Natural killer cell (primary cell): ENCODE data around the gene PET100. TPM values are rescaled to one million over a fixed set of nuclear protein-coding genes. Genes with fewer than 3 reads are reported as not detected.
"Not testable (repeated sequence)": the region's sequence is repeated elsewhere in the genome, so short reads cannot be mapped to it uniquely, and the experiment has no call there.

Source experiments
- ATAC-seq, 3 donors: fragments of 150-1000 bp in 2 of 3; fragments of 200-7000 bp in 1 of 3; cut with Tn5 transposase; 1 replicate in 1 of 3; 2 replicates in 2 of 3; pipeline ENCODE4 v1.10.0; 2021; ENCODE audit warnings: mild to moderate bottlenecking in 2 of 3, moderate library complexity in 2 of 3
- DNase-seq, 2 donors: peaks; one replicate each; pipeline versions ENCODE4 v3.0.0 to v3.0.0-alpha.2; 2013 to 2021; ENCODE audit warnings: mixed read lengths in 1 of 2
- H3K27ac ChIP-seq: one replicate; pipeline ENCODE4 v1.5.1; 2013; ENCODE audit warnings: mild to moderate bottlenecking, low read length
- H3K27me3 ChIP-seq: one replicate; pipeline ENCODE4 v1.6.1; 2013; ENCODE audit warnings: low read length; ENCODE audit not compliant: control insufficient read depth, insufficient read depth
- H3K36me3 ChIP-seq: one replicate; pipeline ENCODE4 v1.6.1; 2013; ENCODE audit warnings: low read length; ENCODE audit not compliant: control insufficient read depth, insufficient read depth
- H3K4me1 ChIP-seq: one replicate; pipeline ENCODE4 v1.6.1; 2013; ENCODE audit warnings: low read length; ENCODE audit not compliant: control insufficient read depth, insufficient read depth
- H3K4me3 ChIP-seq: one replicate; pipeline ENCODE4 v1.5.1; 2013; ENCODE audit warnings: low read length
- H3K9me3 ChIP-seq: one replicate; pipeline ENCODE4 v1.6.1; 2013; ENCODE audit warnings: low read length; ENCODE audit not compliant: control insufficient read depth, insufficient read depth
- H3K27ac Mint-ChIP-seq, 2 donors: one replicate each; pipeline ENCODE4 v1.8.0; 2022; ENCODE audit warnings: mild to moderate bottlenecking in 2 of 2, mixed read lengths in 2 of 2, moderate library complexity in 1 of 2
- H3K27me3 Mint-ChIP-seq, 2 donors: one replicate each; pipeline ENCODE4 v1.8.0; 2022; ENCODE audit warnings: low read depth in 2 of 2, mixed read lengths in 2 of 2
- H3K36me3 Mint-ChIP-seq: one replicate; pipeline ENCODE4 v1.8.0; 2022; ENCODE audit warnings: mixed read lengths
- H3K4me1 Mint-ChIP-seq, 2 donors: one replicate each; pipeline ENCODE4 v1.8.0; 2022; ENCODE audit warnings: mixed read lengths in 2 of 2
- H3K4me3 Mint-ChIP-seq: one replicate; pipeline ENCODE4 v1.8.0; 2022; ENCODE audit warnings: mild to moderate bottlenecking, moderate library complexity, mixed read lengths
- H3K9me3 Mint-ChIP-seq, 2 donors: one replicate each; pipeline ENCODE4 v1.8.0; 2022; ENCODE audit warnings: mixed read lengths in 2 of 2
- CTCF ChIP-seq: fragments of 200-600 bp; IDR thresholded peaks from one replicate; pipeline ENCODE4 v1.8.0; 2022; ENCODE audit warnings: antibody characterized with exemption
- WGBS: methylation state at CpG from one replicate; pipeline ENCODE4 v1.1.7; 2013; ENCODE audit warnings: missing lambda C conversion rate; ENCODE audit not compliant: insufficient coverage; 5-methylcytosine and 5-hydroxymethylcytosine counted together
- intact Hi-C: fragments of 100-400 bp; cut with micrococcal nuclease; formaldehyde crosslinking; loops from one replicate; pipeline ENCODE4 v1.14.2; 2022
- total RNA-seq, 4 donors: library from RNA; stranded (reverse); fragments of 120-200 nt in 1 of 4; gene quantifications; one replicate each; pipeline versions ENCODE4 v1.2.3 to v1.2.4, GENCODE V29; 2013 to 2022

The PET100 gene
- total RNA-seq, 3 donors from 2014 or later (not counting 1 experiment from before 2014, with no cell fraction given), result 92.0 to 139 (median 106) TPM

DNA sequence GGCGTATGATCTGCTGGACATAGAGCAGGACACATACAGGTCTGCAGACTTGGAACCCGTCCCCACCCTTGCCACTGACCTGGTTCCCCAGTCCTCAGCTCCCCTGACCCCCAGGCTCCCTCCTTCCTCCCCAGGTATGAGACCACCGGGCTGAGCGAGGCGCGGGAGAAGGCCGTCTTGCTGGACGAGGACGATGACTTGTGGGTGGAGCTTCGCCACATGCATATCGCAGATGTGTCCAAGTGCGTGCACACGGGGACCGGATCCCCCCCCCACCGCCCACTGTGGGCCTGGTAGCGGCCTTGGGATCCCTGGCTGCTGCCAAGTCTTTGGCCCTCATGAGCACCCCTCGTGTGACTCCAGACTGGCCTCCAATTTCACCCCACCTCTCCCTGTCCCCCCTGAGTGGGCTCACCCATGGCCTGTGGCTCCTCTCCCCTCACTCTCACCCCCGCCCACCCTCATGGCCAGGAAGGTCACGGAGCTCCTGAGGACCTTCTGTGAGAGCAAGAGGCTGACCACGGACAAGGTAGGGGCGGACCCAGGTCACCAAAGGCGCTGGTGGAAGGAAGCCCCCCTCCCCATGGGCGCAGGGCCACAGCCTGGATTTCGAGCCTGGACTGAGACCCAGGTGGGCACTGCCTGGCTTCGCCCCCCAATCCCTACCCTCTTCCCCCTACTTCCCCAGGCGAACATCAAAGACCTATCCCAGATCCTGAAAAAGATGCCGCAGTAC is 12.9 kb downstream of the PET100 start:
- intact Hi-C loops, result no loop called here
- Mint-ChIP-seq H3K9me3 (peaks cover 0 to 2% of the 10 kb centered on the region in 2 donors), H3K4me3 (no peak overlapping the region), H3K4me1 (peaks cover 13 to 36% of the 10 kb centered on the region in 2 donors), H3K27me3 (no peaks in the 10 kb centered on the region), H3K36me3 (no peaks in the 10 kb centered on the region), H3K27ac (peak overlapping the region in 1 of 2 donors; percentile 62)
- Histone ChIP-seq H3K4me3 (no peak overlapping the region), H3K9me3 (no peaks in the 10 kb centered on the region), H3K4me1 (peaks cover 31% of the 10 kb centered on the region), H3K36me3 (peaks cover 23% of the 10 kb centered on the region), H3K27ac (no peak overlapping the region), H3K27me3 (no peaks in the 10 kb centered on the region)
- no peak for TF ChIP-seq CTCF
- no peak for ATAC-seq
- no peak for DNase-seq
- 97% methylated on average over 27 of the region's 27 CpGs for WGBS

- H3K27ac Mint-ChIP-seq, result peak overlapping the region in 1 of 2 donors; percentile 62
- peaks cover 0 to 2% of the 10 kb centered on the region in 2 donors for H3K9me3 Mint-ChIP-seq
- no peaks in the 10 kb centered on the region for H3K36me3 Mint-ChIP-seq
- peaks cover 8 to 31% of the 10 kb centered on the region in 2 donors for H3K4me1 Mint-ChIP-seq
- intact Hi-C loops, result no loop called here
- DNase-seq, result no peak
- H3K9me3 ChIP-seq, result no peaks in the 10 kb centered on the region
- H3K27me3 Mint-ChIP-seq, result no peaks in the 10 kb centered on the region
- H3K27me3 ChIP-seq, result no peaks in the 10 kb centered on the region
- H3K4me3 ChIP-seq, result no peak overlapping the region
- peaks cover 23% of the 10 kb centered on the region for H3K36me3 ChIP-seq
- no peak for TF ChIP-seq CTCF
- no peak overlapping the region for H3K27ac ChIP-seq
- WGBS, result 92% methylated on average over 7 of the region's 8 CpGs
- ATAC-seq, result no peak
- H3K4me3 Mint-ChIP-seq, result no peak overlapping the region
- H3K4me1 ChIP-seq, result peaks cover 26% of the 10 kb centered on the region
Measured at GRCh38 chr19:7643031-7643415, 13.4 kb downstream of the PET100 start.

GRCh38 chr19:7643629-7644549 is 14.3 kb downstream of the PET100 start:
- peak in 2 of 3 donors; percentile 32 to 35 for ATAC-seq
- H3K27ac ChIP-seq, result not testable (repeated sequence)

GRCh38 chr19:7644550-7644877 is 14.9 kb downstream of the PET100 start:
- no peak for DNase-seq
- Histone ChIP-seq H3K4me1 (peaks cover 11% of the 10 kb centered on the region), H3K36me3 (peaks cover 23% of the 10 kb centered on the region), H3K27me3 (no peaks in the 10 kb centered on the region), H3K9me3 (no peaks in the 10 kb centered on the region), H3K4me3 (no peak overlapping the region), H3K27ac (no peak overlapping the region)
- peaks cover 8 to 16% of the 10 kb centered on the region in 2 donors for H3K4me1 Mint-ChIP-seq
- H3K27me3 Mint-ChIP-seq, result no peaks in the 10 kb centered on the region
- H3K4me3 Mint-ChIP-seq, result no peak overlapping the region
- no peak for ATAC-seq
- intact Hi-C loops, result no loop called here
- WGBS, result 96% methylated on average over 20 of the region's 20 CpGs
- H3K36me3 Mint-ChIP-seq, result no peaks in the 10 kb centered on the region
- H3K9me3 Mint-ChIP-seq, result peaks cover 0 to 2% of the 10 kb centered on the region in 2 donors
- no peak for TF ChIP-seq CTCF
- no peak overlapping the region for H3K27ac Mint-ChIP-seq

More at GRCh38 chr19:7643629-7644549, 14.3 kb downstream of the PET100 start:
- Mint-ChIP-seq H3K4me1 (peaks cover 8 to 22% of the 10 kb centered on the region in 2 donors), H3K27ac (peak overlapping the region in 1 of 2 donors; percentile 62)
- intact Hi-C loops, H3K36me3 Mint-ChIP-seq, H3K27me3 Mint-ChIP-seq, H3K27me3 ChIP-seq, H3K9me3 ChIP-seq, H3K4me3 ChIP-seq, H3K9me3 Mint-ChIP-seq, H3K4me3 Mint-ChIP-seq: not testable (repeated sequence)
- Histone ChIP-seq H3K36me3 (peaks cover 23% of the 10 kb centered on the region), H3K4me1 (peaks cover 18% of the 10 kb centered on the region)
- WGBS, result 84% methylated on average over 10 of the region's 10 CpGs
- DNase-seq, result peak in 1 of 2 donors; percentile 52
